HUES48 (cell line): ENCODE measurements around the gene BUD13.
"Not testable (repeated sequence)": the region's sequence is repeated elsewhere in the genome, so short reads cannot be mapped to it uniquely, and the experiment has no call there.

Experiments
- H3K27ac ChIP-seq: one replicate; pipeline ENCODE4 v1.7.0; 2013; ENCODE audit warnings: low read depth, low read length, inconsistent platforms
- H3K27me3 ChIP-seq: 2 replicates; pipeline ENCODE4 v1.6.1; 2013; ENCODE audit warnings: mild to moderate bottlenecking, low read length; ENCODE audit not compliant: control insufficient read depth, insufficient read depth
- H3K36me3 ChIP-seq: 2 replicates; pipeline ENCODE4 v1.6.1; 2013; ENCODE audit warnings: low read length; ENCODE audit not compliant: control insufficient read depth, insufficient read depth
- H3K4me1 ChIP-seq: 2 replicates; pipeline ENCODE4 v1.6.1; 2013; ENCODE audit warnings: mild to moderate bottlenecking, low read length; ENCODE audit not compliant: control insufficient read depth, insufficient read depth
- H3K4me3 ChIP-seq: 2 replicates; pipeline ENCODE4 v1.5.1; 2013; ENCODE audit warnings: mild to moderate bottlenecking, low read depth, low read length
- H3K9ac ChIP-seq: 2 replicates; pipeline ENCODE4 v1.6.1; 2013; ENCODE audit warnings: mild to moderate bottlenecking, low read depth, low read length, moderate library complexity
- H3K9me3 ChIP-seq: 2 replicates; pipeline ENCODE4 v1.6.1; 2013; ENCODE audit warnings: low read length; ENCODE audit not compliant: control insufficient read depth, insufficient read depth

The BUD13 gene

DNA sequence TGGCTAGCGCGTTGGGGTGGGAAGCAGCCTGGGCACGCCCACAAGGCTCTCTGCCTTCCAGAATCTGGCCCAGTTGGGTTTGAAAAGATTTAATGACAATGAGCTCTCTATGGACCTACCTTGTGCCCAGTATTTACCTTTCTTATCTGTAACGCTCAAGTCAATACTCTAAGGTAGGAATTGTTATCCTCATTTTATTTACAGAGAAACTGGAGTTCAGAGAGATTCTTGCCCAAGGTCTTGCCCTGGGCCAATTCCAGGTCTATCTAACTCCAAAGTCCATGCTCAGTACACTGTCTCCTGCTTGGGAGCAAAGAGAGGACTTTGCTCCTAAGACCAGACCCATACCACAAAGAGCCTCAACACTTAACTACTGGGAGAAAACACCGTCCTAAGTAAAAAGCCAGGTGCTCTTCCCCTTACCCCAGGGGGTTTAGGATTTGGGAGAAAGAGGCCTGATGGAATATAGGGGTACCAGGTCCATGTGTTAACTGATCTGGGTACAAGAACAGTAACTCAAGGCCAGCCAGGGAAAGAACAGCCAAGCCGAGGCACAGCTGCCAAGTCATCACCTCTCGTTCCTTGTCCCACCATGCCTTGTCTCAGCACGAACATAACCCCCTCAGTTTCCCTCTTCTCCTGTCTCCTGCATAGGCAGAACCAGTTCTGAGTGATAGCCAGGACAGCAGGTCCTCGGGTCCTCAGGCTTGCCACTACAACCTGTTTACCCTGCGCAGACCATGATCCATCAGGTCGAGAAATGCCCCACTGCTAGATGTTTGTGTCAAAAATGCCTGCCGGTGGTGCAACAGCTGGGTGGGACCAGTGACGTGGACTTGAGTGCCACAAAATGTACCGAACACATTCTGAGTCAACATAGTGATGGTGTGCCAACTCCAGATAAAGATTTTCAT, 35.7 kb upstream of the BUD13 start:
- Histone ChIP-seq H3K4me3 (no peak overlapping the region), H3K9me3 (no peaks in the 10 kb centered on the region), H3K27me3 (no peaks in the 10 kb centered on the region), H3K4me1 (no peaks in the 10 kb centered on the region), H3K27ac (no peak overlapping the region), H3K36me3 (no peaks in the 10 kb centered on the region), H3K9ac (no peak overlapping the region)

DNA sequence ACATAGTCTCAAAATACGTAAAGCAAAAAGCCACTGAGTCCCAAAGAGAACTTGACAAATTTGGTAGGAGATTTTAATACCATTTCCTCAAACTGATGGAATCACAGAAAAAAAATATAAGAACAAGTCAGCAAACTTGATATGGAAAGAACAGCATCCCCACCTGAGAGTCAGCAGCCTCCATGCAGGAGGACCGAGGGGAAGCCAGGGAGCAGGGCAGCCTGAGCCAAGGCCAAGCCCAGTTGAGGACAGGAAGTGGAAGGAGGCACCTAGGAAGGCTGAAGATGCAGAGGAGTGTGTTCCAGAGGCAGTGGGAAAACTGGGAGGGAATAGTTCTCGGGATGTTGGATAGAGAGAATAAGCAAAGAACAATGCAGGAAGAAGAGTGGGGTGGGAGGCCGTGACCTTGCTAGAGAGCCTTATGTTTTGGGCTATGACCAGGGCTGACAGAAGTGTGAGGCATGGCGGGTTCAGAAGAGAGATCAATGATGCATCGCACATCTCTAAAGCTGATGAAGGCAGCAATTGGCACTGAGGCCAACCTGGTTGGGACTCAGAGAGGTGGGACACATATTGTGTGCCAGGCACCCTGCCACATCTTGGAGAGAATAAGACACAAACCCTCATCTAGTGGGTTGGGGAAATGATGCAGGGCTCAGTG, 34.9 kb upstream of the BUD13 start:
- Histone ChIP-seq H3K4me3 (no peak overlapping the region), H3K4me1 (no peaks in the 10 kb centered on the region), H3K27me3 (no peaks in the 10 kb centered on the region), H3K36me3 (no peaks in the 10 kb centered on the region), H3K9ac (no peak overlapping the region), H3K9me3 (no peaks in the 10 kb centered on the region), H3K27ac (no peak overlapping the region)

DNA sequence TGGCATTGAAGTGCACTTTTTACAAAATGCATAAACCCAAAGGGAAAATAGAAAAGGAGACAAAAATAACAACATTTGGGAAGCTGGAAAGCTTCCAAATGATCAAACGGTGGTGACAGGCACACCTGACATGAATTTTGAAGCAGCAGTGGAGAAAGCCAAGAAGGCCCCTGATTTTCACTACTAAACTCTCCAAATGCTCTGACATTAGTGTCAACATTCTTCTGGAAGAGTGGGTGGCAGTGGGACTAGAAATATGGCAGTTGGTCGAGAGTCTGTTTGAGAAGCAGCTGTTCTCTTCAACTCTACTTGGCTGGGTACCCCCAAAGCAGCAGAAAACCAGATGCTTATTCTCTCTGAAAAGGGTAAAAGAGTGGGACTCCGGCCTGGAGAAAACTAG, 31.2 kb upstream of the BUD13 start:
- Histone ChIP-seq H3K27me3 (no peaks in the 10 kb centered on the region), H3K9ac (no peak overlapping the region), H3K4me3 (no peak overlapping the region), H3K36me3 (no peaks in the 10 kb centered on the region), H3K4me1 (no peaks in the 10 kb centered on the region), H3K9me3 (no peaks in the 10 kb centered on the region), H3K27ac (no peak overlapping the region)

DNA sequence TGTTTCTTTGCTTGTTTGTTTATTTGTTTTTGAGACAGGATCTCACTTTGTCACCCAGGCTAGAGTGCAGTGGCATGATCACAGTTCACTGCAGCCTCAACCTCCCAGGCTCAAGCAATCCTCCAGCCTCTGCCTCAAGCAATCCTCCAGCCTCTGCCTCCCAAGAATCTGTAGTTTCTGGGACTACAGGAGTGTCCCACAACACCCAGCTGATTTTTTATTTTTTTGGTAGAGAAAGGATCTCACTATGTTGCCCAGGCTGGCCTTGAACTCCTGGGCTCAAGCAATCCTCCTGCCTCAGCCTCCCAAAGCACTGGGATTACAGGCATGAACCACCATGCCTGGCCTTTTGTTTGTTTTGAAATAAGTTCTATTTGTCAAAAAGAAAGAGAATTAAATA, 28.9 kb upstream of the BUD13 start:
- H3K9ac ChIP-seq, H3K4me1 ChIP-seq, H3K4me3 ChIP-seq, H3K27ac ChIP-seq, H3K27me3 ChIP-seq, H3K36me3 ChIP-seq, H3K9me3 ChIP-seq: not testable (repeated sequence)

DNA sequence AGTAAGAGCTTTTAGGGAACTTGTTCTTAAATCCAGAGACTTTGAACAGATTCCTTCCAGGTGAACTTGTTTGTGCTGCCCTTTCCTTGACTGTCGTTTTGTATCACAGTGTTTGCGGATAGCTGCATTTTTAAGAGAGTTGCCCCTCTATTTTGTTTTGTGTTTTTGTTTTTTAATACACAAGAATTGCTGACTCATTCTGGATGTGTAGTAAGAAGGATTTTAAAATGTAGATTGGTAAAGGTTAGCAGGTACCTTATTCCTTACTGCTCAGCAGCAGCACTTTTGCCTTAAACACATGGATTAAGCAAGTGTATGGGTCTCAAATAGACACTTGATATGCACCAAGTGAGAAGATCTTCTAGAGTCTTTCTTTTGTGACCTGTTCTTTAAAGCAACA, 27.8 kb upstream of the BUD13 start:
- Histone ChIP-seq H3K27ac (no peak overlapping the region), H3K36me3 (no peaks in the 10 kb centered on the region), H3K27me3 (no peaks in the 10 kb centered on the region), H3K4me1 (no peaks in the 10 kb centered on the region), H3K4me3 (no peak overlapping the region), H3K9me3 (no peaks in the 10 kb centered on the region), H3K9ac (no peak overlapping the region)

DNA sequence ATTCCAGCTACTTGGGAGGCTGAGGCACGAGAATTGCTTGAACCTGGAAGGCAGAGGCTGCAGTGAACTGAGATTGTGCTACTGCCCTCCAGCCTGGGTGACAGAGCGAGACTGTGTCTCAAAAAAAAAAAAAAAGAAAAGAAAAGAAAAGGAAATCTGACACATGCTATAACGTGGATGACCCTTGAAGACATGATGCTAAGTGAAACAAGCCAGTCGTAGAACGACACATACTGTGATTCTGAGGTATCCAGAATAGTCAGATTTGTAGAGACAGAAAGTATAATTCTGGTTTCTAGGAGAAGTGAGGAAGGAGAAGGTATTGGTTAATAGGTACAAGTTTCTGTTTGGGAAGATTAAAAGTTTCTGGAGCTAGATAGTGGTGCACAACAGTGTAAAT, 25.6 kb upstream of the BUD13 start:
- no peaks in the 10 kb centered on the region for H3K36me3 ChIP-seq
- H3K27ac ChIP-seq: no peak overlapping the region
- no peaks in the 10 kb centered on the region for H3K4me1 ChIP-seq
- no peaks in the 10 kb centered on the region for H3K9me3 ChIP-seq
- H3K9ac ChIP-seq: no peak overlapping the region
- no peaks in the 10 kb centered on the region for H3K27me3 ChIP-seq
- no peak overlapping the region for H3K4me3 ChIP-seq

DNA sequence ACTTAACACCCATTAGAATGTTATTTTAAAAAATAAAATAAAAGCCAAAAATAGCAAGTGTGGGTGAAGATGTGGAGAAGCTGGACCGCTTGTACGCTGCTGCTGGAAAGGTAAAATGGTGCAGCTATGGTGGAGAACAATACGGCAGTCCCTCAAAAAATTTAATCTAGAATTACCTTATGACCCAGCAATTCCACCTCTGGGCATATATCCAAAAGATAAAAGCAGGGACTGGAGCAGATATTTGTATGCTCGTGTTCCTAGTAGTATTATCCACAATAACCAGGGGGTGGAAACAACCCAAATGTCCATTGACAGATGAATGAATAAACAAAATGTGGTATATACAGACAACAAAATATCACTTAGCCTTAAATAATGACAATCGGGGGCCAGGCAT, 25.0 kb upstream of the BUD13 start:
- Histone ChIP-seq H3K27me3 (no peaks in the 10 kb centered on the region), H3K4me1 (no peaks in the 10 kb centered on the region), H3K9ac (no peak overlapping the region), H3K27ac (no peak overlapping the region), H3K36me3 (no peaks in the 10 kb centered on the region), H3K9me3 (no peaks in the 10 kb centered on the region), H3K4me3 (no peak overlapping the region)

DNA sequence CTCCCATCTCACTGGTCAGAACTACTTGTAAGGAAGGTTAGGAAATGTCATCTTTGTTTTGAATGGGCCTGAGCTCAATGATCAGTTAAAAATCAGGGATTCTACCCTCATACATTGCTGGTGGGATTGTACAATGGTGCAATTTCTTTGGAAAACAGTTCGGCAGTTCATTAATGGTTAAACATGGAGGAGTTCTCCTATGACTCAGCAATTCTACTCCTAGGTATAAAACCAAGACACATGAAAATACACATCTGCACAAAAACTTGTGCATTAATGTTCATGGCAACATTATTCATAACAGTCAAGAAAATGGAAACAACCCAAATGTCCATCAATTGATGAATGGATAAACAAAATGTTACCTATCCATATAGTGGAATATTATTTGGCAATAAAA, 23.8 kb upstream of the BUD13 start:
- no peaks in the 10 kb centered on the region for H3K27me3 ChIP-seq
- no peaks in the 10 kb centered on the region for H3K9me3 ChIP-seq
- H3K4me1 ChIP-seq: no peaks in the 10 kb centered on the region; the same call in 1 of the 2 replicates
- no peak overlapping the region for H3K27ac ChIP-seq
- no peak overlapping the region for H3K4me3 ChIP-seq
- H3K9ac ChIP-seq: no peak overlapping the region
- H3K36me3 ChIP-seq: no peaks in the 10 kb centered on the region

DNA sequence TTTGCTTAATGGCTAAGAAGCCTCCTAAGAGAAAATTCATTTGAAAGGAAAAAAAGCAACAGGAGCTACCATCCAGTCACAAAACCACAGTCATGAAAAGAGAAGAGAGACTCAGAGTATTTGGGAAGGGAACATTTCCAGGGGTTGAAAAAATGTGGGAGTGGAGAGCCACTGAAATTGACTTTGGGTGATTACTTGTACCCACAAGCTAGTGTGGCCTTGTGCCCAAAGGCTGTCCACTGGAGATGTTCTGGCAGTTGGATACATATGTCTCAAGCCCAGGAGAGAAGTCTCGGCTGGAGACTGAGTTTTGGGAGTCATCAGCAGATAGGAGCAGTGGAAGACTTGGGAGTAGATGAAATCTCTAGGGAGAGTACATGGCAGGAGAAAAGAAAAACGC, 22.1 kb upstream of the BUD13 start:
- Histone ChIP-seq H3K4me1 (peaks cover 2% of the 10 kb centered on the region; the same call in 1 of the 2 replicates), H3K27me3 (peaks cover 10% of the 10 kb centered on the region), H3K4me3 (no peak overlapping the region), H3K36me3 (no peaks in the 10 kb centered on the region), H3K9me3 (no peaks in the 10 kb centered on the region), H3K9ac (no peak overlapping the region), H3K27ac (no peak overlapping the region)

DNA sequence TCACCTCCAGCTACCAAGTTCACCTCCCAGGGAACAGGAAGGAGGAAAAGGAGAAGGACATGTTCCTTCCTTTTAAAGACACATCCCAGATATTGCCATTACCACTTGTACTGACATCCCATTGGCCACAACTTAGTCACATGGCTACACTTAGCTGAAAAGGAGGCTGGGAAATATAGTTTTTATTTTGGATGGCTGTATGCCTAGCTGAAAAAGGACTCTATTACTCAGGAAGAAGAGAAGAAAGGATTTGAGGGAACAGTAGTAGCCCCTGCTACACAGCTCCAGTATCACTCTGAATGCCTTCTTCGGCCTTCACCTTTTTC, 20.9 kb upstream of the BUD13 start:
- no peaks in the 10 kb centered on the region for H3K36me3 ChIP-seq
- peaks cover 2% of the 10 kb centered on the region; the same call in 1 of the 2 replicates for H3K4me1 ChIP-seq
- H3K9me3 ChIP-seq: no peaks in the 10 kb centered on the region
- peaks cover 16% of the 10 kb centered on the region for H3K27me3 ChIP-seq
- no peak overlapping the region for H3K9ac ChIP-seq
- H3K27ac ChIP-seq: no peak overlapping the region
- H3K4me3 ChIP-seq: no peak overlapping the region
